Fibroblast of pulmonary artery (primary cell): ENCODE results near the gene CCDC183.
"Not testable (repeated sequence)": the region's sequence is repeated elsewhere in the genome, so short reads cannot be mapped to it uniquely, and the experiment has no call there.

Experiments used
- DNase-seq: peaks from one replicate; pipeline ENCODE4 v3.0.0-alpha.2; 2010; ENCODE audit warnings: low read depth
- H3K4me3 ChIP-seq: replicated peaks from 2 replicates; pipeline ENCODE4 v1.5.1; 2011; ENCODE audit warnings: low read depth, mild to moderate bottlenecking, control low read depth, low read length, moderate library complexity
- CTCF ChIP-seq: IDR thresholded peaks from 2 replicates; pipeline ENCODE4 v1.5.1; 2011; ENCODE audit warnings: mild to moderate bottlenecking, control low read depth, low read length, inconsistent platforms; ENCODE audit errors: missing control alignments

Gene CCDC183

GRCh38 chr9:136751244-136751643, 44.9 kb upstream of the CCDC183 start:
- no peak for DNase-seq
- no peak for TF ChIP-seq CTCF
- H3K4me3 ChIP-seq = no peak overlapping the region

- no peak for DNase-seq
- no peak for TF ChIP-seq CTCF
Measured at GRCh38 chr9:136751814-136752213, 44.3 kb upstream of the CCDC183 start.

GRCh38 chr9:136753371-136754058, 42.6 kb upstream of the CCDC183 start:
- no peak for TF ChIP-seq CTCF
- no peak overlapping the region for H3K4me3 ChIP-seq
- DNase-seq = no peak

More at GRCh38 chr9:136751814-136752213, 44.3 kb upstream of the CCDC183 start:
- no peak overlapping the region for H3K4me3 ChIP-seq

GRCh38 chr9:136754059-136754572, 42.0 kb upstream of the CCDC183 start:
- TF ChIP-seq CTCF = no peak
- no peak for DNase-seq

GRCh38 chr9:136754626-136755301, 41.4 kb upstream of the CCDC183 start:
- no peak for DNase-seq
- H3K4me3 ChIP-seq = no peak overlapping the region
- no peak for TF ChIP-seq CTCF

More at GRCh38 chr9:136754059-136754572, 42.0 kb upstream of the CCDC183 start:
- H3K4me3 ChIP-seq = no peak overlapping the region

GRCh38 chr9:136755302-136756133, 40.6 kb upstream of the CCDC183 start:
- H3K4me3 ChIP-seq, DNase-seq: not testable (repeated sequence)

- TF ChIP-seq CTCF = no peak
- H3K4me3 ChIP-seq = no peak overlapping the region
- no peak for DNase-seq
Measured at GRCh38 chr9:136756134-136756438, 40.1 kb upstream of the CCDC183 start.
